Stimulated activated CD4-positive, alpha-beta T cell treated with anti-CD3 and anti-CD28 coated beads, Interleukin-4, amount 100 ng/mL, for 1 hour (primary cell): ENCODE data around the gene CALD1.
"Not testable (repeated sequence)": the region's sequence is repeated elsewhere in the genome, so short reads cannot be mapped to it uniquely, and the experiment has no call there.

Experiments
- DNase-seq: peaks from one replicate; pipeline ENCODE4 v3.0.0-alpha.2; 2020

The CALD1 gene

DNA sequence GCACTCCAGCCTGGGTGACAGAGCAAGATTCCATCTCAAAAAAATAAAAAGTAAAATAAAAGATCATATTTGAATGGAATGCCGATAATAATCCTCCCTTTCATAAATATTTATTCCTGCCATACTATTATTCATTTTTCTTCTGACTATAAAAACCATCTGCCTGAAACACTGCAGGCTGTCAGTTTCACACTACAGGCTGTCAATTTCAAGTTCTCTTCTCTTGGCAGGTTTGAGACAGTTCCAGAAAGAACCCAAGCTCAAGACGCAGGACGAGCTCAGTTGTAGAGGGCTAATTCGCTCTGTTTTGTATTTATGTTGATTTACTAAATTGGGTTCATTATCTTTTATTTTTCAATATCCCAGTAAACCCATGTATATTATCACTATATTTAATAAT is 188.7 kb downstream of the CALD1 start:
- DNase-seq: no peak

DNA sequence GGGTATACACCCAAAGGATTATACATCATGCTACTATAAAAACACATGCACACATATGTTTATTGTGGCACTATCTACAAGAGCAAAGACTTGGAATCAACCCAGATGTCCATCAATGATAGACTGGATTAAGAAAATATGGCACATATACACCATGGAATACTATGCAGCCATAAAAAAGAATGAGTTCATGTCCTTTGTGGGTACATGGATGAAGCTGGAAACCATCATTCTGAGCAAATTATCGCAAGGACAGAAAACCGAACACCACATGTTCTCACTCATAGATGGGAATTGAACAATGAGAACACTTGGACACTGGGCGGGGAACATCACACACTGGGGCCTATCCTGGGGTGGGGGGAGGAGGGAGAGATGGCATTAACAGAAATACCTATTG is 202.2 kb downstream of the CALD1 start:
- not testable (repeated sequence) for DNase-seq

DNA sequence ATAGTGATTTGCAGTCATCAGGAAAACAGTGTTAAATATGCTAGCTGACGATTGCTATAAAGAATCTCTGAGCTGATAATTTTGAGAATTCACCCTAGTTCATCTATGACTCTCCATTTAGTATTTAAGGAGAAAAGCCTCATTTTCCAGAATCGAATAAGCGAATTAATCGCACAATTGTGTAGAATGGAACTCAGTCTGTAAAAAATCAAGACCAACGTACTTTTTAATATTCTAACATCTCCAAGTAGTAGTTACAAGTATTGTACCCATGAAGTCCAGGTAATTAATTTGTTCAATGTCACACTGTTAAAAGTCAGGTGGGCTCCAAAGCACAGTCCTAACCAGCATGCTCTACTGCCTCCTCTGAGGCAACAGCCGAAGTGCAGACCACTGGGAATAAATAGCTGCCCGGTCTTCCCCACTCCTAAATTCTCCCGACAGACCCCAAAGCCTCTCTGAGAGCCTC is 206.5 kb downstream of the CALD1 start:
- DNase-seq: no peak

DNA sequence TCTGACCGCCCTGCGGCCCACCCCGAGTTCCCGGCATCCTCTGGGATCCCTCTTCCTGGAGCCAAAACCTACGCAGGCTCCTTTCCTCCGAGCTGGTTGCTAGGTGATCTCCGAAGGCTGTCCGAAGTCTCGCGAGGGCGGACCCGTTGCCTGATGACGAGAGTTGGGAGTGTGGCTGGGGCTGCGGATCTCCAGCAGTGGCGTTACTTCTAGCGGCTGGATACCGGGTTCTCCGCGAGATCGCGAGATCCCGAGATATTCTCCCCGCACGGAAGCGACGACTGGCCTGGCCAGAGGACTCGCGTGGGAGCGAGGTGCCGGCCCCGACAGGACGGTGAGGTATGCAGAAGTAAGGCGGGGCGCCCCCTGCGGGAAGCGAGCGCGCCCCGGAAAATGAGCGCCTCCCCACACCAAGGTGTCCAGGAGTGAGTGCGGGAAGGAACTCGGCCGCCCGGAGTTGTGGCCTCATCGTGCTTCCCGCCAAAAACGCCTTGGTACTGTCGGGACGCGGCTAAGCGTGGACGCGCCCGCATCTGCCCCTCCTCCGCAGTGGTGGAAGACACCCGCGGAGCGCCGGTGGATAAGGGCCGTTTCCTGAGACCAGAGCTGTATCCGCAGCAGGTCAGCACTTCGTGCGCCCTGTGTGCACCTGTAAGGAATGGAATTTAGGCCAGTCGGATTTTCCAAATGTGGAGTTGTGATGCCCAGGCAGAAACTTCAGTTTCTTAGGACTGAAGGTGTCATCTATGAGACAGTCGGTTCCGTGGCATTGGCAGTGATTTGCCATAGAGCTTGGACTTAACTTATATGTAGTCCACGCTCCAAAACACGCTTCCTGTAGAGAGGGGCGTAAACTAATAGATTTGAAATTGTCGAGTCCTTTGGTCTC is 207.2 kb downstream of the CALD1 start, which contains the start of gene AGBL3:
TSS of gene AGBL3 (plus strand) at position 146 of the 889 bp plus-strand sequence. CDS start 1,426 bp downstream, outside the sequence.
- DNase-seq: peak; percentile 90

DNA sequence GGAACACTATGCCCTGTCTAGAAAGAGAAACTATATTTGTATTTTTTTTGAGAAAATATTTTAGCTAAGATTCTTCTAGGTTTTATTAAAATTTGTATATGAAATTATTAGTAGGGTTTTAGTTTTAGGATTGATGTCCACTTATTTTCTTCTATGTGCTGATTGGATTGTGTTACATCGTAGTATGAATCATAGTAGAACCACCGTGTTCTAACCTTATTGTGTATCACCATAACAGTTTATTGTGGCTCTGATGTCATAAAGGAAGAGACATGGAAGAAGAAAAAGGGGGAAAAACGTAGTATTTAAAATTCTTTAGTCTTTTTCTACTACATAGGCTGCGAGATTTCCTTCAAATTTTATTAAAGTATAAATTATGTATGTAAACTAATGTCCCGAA is 208.7 kb downstream of the CALD1 start:
- no peak for DNase-seq

DNA sequence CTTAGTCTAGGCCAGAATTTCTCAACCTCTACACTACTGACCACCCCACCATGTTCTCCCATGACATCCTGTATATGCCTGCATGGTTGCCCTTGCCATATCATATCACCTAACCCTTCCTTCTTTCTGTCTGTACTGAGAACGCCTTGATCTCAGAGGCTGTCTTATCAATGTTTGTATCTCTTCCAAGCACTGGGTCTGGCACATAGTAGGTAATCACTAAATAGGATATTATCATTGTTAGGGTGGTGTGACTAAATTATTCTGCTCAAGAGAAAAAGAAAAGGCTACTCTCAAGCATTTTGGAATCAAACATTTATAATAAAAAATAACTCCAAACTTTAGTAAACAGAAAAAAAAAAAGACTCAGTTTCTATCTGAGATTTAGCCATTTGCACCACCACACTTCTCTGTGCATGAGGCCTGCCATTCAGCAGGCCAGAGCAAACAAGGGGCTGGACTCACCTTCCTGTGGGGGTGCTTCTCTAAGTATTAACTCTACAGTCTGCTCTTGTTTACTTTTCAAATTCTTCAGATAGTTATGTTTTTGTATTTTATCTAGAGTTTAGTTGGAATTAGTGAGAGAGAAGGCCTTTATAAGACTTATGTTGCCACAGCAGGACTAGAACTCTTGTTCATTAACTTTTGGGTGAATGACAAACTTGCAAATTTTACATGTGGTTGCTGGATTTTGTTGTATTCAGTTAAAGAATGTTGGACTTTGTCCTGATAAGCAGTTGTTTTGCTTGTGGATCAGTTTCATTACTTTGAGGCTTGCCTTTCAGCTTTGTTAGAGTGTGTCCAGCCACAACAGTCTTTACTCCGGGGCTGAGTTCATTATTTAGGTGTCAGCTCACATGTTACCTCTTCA is 212.3 kb downstream of the CALD1 start:
- no peak for DNase-seq

DNA sequence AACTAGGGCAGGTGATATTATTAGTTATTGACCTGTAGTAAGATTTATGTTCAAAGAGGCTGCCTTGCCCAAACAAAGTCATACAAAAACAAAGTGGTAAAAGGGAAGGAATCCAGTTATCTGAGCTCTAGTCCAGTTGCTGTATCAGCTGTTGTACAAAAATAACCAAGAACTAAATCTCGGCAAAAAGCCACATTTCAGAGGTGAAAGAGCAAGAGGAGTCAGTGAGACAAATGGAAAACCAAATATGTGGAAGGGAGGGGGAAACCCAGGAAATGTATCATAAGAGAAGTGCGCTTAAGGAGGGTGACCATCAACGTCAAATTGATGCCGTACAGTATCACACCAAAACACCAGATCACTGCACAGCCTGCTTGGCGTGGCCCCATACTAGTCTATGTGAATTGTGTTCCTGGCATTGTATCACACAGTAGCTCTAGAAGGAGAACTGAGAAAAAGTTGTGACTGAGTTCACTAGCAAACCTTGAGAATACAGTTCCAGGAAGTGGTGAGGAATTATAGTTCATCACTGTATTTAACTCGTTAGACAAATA is 213.3 kb downstream of the CALD1 start:
- DNase-seq: no peak

DNA sequence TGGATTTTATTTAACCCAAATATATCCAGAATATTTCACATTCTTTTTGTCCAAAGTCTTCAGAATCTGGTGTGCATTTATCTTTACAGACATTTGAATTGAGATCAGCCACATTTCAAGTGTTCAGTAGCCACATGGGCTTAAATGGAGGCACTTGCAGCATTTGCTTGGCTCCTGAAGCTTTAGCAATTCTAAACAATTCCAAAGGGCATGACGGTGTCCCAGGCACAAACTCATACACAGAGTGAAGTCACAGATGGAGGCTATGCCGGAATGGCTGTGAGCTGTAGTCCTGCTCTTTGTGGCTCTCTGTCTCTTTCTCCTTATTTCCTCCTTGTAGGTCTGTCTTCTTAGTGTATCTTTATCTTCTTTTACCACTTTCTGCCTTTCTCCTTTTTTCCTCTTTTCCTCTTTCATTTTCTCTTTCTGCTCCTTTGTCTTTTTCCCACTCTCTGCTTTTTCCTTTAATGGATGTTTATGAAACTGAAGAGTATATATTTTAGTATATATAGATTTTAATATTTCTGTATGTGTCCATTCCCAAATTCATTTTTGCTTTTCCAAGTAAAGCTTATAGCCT is 214.5 kb downstream of the CALD1 start:
- no peak for DNase-seq

DNA sequence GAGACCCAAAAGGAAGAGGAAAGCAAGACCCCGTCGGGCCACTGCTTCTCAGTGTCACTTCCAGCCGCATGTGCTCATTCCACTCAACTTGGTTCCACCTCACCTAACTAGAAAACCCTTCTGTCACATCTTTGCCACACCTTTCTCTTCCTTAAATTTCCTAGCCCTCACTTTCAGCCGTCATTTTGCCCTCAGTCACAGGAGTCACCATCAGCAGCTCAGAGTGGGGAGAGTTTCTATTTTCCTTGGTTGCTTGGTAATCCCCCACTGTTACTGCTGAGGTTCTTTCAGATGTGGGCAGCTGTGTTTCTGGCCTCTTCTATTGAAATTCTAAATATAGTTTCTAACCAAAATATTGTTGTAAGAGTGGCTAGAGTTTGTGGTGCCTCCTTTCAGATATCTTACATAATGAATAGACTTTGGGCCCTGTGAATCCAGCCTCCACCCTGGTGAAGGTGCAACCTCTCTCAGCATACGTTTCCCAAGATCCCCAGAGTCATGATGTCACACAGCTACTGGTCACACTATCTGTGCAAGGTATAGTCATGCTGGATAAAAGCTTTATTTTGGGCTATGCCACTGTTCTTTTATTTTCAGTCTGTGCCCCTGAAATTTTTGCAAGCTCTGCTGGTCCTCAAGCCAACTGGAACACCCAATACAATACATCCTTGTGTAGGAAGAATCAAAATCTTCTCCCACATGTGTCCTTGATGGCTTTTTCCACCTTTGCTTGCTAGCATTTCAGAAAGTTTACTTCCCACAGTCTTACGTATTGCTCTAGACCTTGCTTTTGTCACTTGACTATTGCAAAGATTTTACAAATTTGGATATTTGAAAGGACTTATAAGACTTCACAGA is 216.0 kb downstream of the CALD1 start:
- DNase-seq: no peak

DNA sequence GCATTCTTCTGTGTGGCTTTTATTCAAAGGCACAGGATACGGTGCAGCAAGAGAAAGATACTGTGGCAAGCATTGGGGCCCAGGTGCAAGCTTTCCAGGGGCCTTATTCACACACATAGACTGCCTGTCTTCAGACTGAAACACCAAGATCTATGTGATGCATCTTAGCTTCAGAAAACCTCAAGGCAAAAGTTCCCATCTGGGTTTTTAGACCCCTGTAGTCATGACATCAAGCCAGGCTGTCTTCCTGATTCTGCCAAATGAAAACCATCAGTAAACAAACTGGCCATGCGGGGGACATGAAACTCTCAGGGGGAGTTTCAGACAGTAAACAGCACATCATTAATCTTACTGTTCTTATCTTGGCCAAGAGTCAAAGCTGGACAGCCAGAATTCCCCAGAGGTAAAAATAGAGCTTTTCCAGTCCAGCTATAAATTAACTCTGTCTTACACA is 216.7 kb downstream of the CALD1 start:
- DNase-seq: no peak

DNA sequence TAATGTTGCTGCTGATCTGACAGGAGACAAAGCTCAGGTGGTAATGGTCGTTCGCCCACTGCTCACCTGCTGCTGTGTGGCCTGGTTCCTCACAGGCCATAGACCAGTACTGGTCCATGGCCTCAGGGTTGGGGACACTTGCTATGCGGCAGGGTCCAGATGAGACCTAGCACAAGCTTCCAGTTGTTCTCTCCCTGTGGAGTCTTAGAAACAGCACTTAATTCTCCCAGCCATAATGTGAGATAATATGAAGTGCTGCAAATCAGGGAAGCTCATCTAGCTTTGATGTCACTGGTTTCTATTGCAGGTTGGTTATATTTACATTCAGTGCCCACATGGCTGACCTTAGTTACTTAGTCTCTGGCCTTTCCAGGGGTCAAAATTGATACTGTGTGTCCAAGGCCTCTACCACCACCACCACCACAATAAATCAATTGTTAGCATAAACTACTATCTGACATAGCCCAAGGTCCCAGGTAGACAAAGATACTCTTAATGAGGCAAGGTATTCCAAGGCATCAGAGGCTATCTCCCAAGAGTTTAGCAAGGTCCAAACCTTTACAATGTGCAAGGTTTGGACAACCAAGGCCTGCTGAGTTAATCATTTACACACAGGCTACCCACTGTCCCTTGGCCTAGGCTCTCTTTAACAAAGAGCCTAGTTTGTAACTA is 217.9 kb downstream of the CALD1 start:
- no peak for DNase-seq

DNA sequence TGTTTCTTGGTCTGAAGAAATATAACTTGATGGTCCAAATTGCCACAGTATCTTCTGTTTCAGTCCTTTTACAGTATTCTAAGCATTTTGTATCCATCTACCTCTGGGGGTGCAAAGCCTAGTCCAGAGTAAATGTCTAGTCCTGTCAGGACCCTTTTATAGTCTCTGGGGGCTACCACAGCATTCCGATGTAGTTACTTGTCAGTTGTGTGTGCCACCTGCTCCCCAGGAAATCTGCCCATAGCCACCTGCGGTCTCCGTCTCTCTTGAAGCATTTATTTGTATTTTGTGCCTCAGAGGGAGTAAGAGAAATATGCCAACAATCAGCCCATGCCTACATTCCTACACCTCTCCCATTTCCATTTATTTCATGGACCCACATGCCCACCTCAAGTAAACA is 219.7 kb downstream of the CALD1 start:
- DNase-seq: no peak

DNA sequence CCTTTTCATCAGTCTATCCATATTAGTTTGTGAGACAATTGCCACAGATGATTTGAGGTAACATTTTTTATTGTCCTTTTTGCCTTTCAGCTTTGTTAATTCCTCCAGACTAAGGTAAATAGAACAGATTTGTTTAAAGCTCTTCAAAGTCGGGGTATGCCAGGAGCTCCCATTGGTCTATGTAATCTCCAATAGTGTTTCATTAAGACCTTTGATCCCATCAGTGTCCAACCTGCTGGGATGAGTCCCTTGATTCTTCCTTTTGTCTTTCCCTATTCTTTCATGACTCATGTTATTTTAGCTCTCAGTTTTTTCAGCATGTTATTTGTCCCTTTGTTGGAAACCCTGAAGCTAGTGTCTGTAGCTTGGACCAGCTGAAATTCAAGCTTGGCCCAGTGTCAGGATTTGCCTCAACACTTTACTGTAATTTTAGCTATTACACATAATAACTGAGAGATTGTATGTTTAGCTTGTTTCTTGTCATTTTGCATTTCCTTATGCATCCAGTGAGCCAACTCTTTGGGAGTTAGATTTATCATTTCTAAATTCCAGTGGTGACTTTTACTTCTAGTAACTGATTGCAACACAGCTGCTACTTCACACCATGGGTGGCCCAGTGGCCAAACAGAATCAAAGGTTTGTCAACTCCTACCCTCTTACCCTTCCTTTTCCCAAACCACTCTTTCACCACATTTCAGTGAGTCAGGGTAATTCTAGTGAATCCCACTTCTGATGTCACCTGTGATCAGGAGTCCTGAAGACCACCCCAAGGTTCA is 222.1 kb downstream of the CALD1 start:
- DNase-seq: no peak

DNA sequence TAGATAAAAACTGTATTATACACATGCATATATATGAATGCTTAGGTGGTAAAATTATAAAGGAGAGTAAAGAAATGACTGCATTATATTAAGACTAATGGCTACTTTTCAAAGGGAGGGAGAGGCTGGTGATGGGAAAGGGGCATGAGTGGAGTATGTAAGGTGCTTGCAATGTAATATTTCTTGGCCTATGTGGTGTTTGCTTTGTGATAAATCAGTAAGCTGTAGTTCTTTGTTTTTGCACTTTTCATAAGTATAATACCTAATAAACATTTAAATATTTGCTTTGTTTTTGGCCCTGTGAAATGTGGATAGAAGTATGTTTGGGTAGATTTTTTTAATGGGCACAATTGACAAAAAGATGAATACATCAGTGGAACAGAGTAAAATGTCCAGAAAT is 232.8 kb downstream of the CALD1 start:
- DNase-seq: no peak
